HG02763 (cell line): ENCODE data around the gene FRMD8.
"Not testable (repeated sequence)": the region's sequence is repeated elsewhere in the genome, so short reads cannot be mapped to it uniquely, and the experiment has no call there.

Experiments used
- ATAC-seq: cut with Tn5 transposase; IDR thresholded peaks from one replicate; pipeline ENCODE4 v1.9.1; 2021; ENCODE audit warnings: mild to moderate bottlenecking, moderate library complexity; ENCODE audit not compliant: unreplicated experiment

The FRMD8 gene

DNA sequence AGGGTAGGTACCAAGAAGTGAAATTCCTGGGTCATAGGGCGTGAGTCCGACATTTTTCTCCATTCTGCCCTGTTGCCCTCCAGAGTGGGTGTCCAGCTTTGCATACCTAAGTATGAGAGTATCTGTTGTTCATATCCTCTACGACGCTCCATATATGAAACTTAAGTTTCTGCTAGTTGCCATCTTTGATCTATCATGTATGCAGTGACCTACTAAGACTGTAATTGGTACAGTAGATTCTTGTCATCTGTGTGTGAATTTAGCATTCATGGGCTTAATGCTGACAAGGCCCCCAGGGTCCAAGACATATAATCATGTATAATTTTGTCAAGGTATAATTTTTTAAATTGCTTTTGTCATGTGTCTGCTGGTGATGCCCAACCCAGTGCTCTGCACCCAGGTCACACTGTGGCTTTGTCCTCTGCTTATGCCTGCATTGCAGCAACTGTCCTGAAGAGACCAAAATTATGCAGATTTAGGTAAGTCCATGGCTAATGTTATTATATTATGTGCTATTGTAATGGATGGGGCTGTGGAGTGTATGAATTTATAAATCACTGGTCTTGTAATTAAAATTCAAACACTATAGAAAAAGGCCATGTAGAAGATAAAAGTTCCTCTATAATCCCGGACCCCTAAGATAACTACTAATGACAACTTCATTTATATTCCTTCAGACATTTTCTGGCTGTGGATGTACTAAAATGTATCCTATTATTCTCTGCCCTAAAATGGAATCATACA is 48.4 kb downstream of the FRMD8 start:
- no peak for ATAC-seq

DNA sequence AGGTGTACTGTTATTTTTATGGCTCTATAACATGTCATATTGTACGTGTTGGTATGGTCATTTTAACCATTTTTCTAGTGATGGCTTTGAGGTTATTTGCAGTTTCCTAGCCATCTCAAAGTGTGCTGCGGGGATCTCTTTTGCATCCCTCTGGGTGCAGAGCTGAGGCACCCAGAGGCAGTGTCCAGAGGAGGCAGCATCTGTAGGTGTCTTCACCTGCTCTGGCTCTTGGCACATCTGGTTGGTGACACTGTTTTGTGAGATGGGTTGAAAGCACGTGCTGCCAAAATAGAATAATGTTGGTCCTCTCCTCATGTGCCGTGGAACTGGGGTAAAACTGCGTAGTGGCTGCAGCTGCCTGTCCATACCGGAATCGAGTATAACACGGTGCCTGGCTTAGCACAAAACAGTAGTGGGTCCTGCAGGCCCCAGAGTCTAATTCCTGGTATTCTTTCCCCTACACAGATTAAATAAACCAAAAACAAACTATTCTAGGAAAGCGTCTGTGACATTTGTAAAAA is 49.0 kb downstream of the FRMD8 start:
- ATAC-seq = no peak

GRCh38 chr11:65435981-65436411 is 49.6 kb downstream of the FRMD8 start:
- no peak for ATAC-seq

DNA sequence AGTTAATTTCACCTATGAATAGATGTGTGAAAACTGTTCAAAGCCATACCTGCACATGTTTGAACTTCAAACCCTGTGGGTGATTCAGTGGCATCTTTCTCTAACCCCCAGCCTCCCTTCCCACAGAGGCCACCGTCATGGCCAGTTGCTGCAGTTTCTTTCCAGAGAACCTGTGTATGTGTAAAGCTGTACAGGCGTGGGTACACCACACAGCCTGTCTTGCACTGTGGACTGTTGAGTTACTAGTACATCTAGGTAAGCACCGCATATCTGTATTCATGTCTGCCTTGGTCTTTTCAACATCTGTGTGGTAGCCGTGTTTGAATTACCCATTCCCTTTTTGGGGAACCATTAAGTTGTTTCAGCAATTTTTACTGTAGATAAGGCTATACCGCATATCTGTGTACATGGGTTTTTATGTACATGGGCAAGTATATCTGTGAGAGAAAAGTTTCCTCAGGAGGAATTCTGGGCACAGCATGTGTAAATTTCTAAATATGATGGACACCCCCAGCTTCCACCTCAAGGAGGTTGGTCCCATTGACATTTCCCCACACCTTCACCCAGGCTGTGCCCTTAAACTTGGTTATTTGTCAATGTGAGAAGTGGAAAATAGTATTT is 50.1 kb downstream of the FRMD8 start:
- no peak for ATAC-seq

- no peak for ATAC-seq
These were observed 51.2 kb downstream of the FRMD8 start for GRCh38 chr11:65437436-65438227.

DNA sequence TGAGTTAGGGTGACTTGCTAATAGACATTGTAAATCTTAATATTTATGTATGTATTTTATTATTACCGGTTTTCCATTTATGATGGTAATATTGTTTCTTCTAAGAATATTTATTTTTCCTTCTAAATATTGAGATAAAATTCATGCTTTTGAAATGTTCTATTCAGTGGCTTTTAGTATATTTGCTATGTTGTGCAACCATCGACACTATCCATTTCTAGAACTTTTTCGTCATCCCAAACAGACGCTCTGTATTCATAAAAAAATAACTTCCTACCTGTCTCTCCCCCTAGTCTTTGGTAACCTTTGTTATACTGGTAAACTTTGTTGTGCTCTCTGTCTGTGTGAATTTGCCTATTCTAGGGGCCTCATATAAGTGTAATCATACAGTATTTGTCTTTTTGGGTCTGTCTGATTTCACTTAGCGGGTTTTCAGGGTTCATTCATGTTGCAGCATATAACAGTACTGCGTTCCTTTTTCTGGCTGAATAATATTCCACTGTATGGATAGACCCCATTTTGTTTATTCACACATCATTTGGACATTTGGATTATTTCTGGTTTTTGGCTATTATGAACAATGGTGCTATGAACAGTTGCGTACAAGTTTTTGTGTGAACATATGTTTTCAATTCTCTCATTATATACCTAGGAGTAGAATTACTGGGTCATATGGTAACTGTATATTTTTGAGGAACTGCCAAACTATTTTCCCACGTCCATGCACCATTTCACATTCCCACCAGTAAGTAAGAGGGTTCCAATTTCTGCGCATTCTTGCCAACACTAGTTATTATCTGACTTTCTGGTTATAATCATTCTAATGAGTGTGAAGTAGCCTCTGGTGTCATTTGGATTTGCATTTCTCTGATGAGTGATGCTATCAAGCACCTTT is 52.1 kb downstream of the FRMD8 start:
- no peak for ATAC-seq

GRCh38 chr11:65439331-65440181 is 53.1 kb downstream of the FRMD8 start:
- no peak for ATAC-seq

DNA sequence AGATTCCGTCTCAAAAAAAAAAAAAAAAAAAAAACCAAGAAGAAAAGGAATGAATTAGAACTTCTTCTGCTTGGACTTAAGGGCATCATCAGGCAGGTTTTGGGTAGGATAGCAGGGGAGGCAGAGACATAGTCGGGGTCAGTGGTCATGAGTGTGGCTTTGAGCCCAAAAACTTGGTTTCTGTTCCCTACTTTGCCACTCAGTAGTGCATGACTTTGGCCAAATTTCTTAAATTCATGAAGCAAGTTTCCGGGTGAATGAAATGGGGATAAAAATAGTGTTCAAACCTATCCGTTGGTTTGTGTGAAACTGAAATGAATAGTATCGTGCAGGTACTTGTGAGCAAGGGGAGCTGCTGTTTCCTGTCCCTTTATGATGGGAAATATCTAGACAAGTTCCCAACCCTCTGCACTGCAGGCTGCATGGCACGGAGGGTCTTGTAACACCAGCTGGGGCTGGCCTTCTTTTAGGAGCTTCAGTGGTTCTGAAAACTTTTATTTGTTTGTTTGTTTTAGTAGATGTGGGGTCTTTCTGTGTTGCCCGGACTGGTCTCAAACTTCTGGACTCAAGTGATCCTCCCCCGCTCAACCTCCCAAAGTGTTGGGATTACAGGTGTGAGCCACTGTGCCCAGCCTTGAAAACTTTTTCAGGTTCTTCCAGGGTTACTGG is 54.5 kb downstream of the FRMD8 start:
- no peak for ATAC-seq

DNA sequence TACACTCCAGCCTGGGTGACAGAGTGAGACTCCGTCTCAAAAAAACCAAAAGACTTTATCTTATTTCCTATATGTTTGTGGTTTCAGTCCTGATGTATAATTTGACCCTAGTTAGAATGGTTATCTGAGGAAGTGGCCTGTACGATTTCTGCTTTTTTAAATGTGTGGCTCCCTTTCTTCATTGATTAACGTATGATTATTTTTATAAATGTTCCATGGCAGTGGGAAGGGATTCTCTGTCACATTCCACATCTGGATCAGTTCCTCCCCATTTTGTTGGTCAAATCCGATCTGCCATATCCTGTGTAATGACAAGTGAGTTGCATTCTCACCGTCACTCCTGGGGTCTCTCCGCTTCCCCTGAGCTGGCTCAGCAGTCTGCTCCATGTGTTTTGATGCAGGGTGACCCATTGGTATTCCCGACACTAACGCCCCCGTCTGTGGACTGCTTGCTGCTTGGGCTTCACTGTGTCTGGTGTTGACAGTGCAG is 56.5 kb downstream of the FRMD8 start:
- no peak for ATAC-seq

- ATAC-seq = no peak
These were observed 58.0 kb downstream of the FRMD8 start for GRCh38 chr11:65444314-65445051.

GRCh38 chr11:65445101-65445603 is 58.7 kb downstream of the FRMD8 start:
- ATAC-seq = no peak

DNA sequence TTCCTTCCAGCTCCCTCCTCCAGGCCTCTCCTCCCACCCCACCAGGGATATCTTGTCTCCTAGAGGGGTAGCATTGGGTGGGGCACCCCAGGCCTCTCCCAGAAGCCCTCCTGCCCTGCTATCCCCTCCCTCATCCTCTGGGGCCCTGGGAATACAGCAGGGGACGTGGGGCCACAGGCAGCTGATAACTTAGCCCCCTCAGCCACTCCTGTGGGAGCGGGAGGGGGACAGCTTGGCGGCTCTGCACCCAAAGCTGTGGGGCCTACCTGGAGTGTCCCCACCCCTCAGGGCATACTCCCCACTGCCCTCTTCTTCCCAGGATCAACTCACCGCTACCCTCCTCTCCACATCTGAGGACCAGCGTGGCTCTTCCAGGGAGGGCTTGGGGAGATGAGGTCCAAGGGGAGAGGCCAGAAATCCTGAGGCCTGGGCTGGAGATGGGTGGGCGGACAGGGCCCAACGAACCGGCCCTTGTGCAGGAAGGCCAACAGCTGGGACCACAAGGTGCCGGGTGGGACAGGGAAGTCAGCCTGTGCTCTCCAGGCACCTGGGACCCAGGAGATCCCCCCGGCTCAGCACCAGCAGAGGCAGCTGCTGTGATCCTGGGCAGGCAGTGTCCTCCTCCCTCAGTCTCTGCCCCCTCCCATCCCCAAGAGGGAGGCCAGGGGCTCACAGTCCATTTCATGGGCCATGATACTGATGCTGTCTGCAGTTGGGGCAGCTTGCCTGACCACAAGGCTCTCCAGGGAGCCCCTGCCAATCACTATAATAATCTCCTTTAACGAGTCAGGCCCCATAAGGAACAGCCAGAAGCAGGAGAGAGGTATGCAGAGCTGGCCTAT is 59.4 kb downstream of the FRMD8 start:
- no peak for ATAC-seq

GRCh38 chr11:65446446-65447277 is 60.2 kb downstream of the FRMD8 start:
- ATAC-seq = no peak

GRCh38 chr11:65448074-65448417 is 61.6 kb downstream of the FRMD8 start:
- no peak for ATAC-seq

GRCh38 chr11:65448418-65449105 is 62.1 kb downstream of the FRMD8 start:
- no peak for ATAC-seq

DNA sequence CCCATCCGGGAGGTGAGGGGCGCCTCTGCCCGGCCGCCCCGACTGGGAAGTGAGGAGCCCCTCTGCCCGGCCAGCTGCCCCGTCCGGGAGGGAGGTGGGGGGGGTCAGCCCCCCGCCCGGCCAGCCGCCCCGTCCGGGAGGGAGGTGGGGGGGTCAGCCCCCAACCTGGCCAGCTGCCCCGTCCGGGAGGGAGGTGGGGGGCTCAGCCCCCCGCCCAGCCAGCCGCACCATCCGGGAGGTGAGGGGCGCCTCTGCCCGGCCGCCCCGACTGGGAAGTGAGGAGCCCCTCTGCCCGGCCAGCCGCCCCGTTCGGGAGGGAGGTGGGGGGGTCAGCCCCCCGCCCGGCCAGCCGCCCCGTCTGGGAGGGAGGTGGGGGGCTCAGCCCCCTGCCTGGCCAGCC is 64.9 kb downstream of the FRMD8 start:
- not testable (repeated sequence) for ATAC-seq
